ENCODE results near the gene RNF144B.

- TF ChIP-seq CTCF (IDR thresholded peaks at IDR 0.05) (no peak), ETV6 (CRISPR knock-in tag; IDR thresholded peaks at IDR 0.05) (no peak), ZNF396 (CRISPR knock-in tag; IDR thresholded peaks at IDR 0.05; ENCODE audit: borderline replicate concordance) (no peak), ZBTB43 (CRISPR knock-in tag; IDR thresholded peaks at IDR 0.05) (no peak), ESRRA (CRISPR knock-in tag; IDR thresholded peaks at IDR 0.05; ENCODE audit: borderline replicate concordance) (no peak), ATF6 (CRISPR knock-in tag; IDR thresholded peaks at IDR 0.05) (no peak), ATF3 (CRISPR knock-in tag; conservative IDR thresholded peaks at IDR 0.05) (no peak), CBFB (CRISPR knock-in tag; IDR thresholded peaks at IDR 0.05; ENCODE audit: low read depth) (no peak), TP53 (CRISPR knock-in tag; IDR thresholded peaks at IDR 0.05) (no peak), FOXK1 (CRISPR knock-in tag; IDR thresholded peaks at IDR 0.05) (no peak), SMAD4 (CRISPR knock-in tag; IDR thresholded peaks at IDR 0.05) (no peak), MLX (CRISPR knock-in tag; IDR thresholded peaks at IDR 0.05) (no peak), MAX (CRISPR knock-in tag; IDR thresholded peaks at IDR 0.05) (no peak), ZNF416 (CRISPR knock-in tag; IDR thresholded peaks at IDR 0.05) (no peak)
These were observed 64.6 kb downstream of the RNF144B start for GRCh38 chr6:18451756-18452155.

Data from WTC11 (cell line).